ENCODE measurements around the gene KIAA1217. TPM values are rescaled to one million over a fixed set of nuclear protein-coding genes. Genes with fewer than 3 reads are reported as not detected.

Gene KIAA1217
- total RNA-seq, 1 experiment from 2014 or later: 7.8 TPM

DNA sequence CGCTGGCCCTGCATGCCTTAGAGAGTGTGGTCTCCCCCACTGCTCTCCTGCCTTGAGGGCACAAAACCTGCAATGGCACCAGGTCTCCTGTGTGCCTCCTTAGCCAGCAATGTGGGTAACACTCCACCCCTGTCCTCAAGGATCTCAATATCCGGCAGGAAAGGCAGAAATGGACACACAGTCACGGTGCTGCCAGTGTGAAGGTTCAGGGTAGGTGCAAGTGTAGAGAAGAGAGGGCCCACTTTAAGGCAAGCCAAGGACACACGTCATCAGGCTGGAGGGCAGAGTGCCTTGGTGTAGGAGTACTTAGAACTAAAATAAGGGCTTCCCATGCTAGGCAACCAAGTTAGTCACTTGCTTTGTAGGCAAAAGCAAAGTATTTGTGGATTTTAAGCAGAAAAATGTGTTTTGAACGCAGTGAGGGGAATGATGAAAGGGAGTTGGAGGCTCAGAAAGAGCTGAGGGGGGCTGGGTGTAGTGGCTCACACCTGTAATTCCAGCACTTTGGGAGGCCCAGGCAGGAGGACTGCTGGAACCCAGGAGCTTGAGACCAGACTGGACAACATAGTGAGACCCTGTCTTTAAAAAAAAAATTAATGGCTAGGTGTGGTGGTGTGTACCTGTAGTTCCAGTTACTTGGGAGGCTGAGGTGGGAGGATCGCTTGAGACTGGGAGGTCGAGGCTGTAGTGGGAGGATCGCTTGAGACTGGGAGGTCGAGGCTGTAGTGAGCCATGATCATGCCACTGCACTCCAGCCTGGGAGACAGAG lies 361.9 kb downstream of the KIAA1217 start:
- no peaks in the 10 kb centered on the region for H3K36me3 ChIP-seq (ENCODE audit: control insufficient read depth in 1 of 2, insufficient read depth in 2 of 2, low read length in 2 of 2)
- ATAC-seq: no peak
- BruUV-seq (replicated peaks): no TSS peak

DNA sequence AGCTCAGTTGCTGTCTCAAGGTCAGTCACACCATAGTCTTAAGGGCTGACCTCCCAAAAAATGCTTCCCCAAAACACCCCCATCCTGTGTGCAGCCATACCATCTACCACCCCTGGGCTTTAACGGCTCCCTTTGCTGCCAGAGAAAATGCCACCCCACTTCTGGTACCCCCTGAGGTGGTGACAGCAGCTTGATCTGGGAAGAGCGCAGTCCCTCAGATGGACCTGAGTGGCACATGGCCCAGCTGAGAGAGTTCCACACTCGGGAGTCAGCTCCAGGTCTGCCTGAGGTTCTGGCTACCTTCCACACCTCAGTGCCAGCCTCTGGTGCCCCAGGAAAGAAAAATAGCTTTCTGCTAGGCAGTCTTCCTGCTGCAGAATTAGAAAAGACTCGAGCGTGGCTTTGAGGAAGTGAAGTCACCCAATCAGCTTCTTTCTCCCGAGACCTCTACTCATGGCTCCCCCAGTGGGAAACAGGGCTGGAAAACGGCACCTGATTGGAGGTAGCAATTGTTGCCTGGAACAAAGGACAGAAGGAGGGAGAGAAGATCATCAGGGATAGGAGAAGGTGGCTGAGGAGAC lies 363.0 kb downstream of the KIAA1217 start:
- Histone ChIP-seq H3K27ac (ENCODE audit: low read depth, low read length) (no peak overlapping the region), H3K4me2 (ENCODE audit: low read length) (no peak overlapping the region), H3K4me3 (replicated peaks in 1 of 2; ENCODE audit: low read depth in 1 of 2, low read length in 2 of 2) (no peak overlapping the region), H3K4me1 (ENCODE audit: control insufficient read depth in 1 of 2, insufficient read depth in 2 of 2, low read length in 2 of 2) (no peaks in the 10 kb centered on the region), H3K9me2 (ENCODE audit: insufficient read depth) (no peaks in the 10 kb centered on the region), H4K20me1 (ENCODE audit: insufficient read depth) (no peaks in the 10 kb centered on the region), H3K36me3 (ENCODE audit: control insufficient read depth in 1 of 2, insufficient read depth in 2 of 2, low read length in 2 of 2) (no peaks in the 10 kb centered on the region), H3K9ac (ENCODE audit: low read length) (no peak overlapping the region), H3K27me3 (ENCODE audit: insufficient read depth, low read length) (peaks cover 4% of the 10 kb centered on the region; the same call in 1 of the 2 replicates), H2AFZ (ENCODE audit: low read depth, low read length, poor library complexity, severe bottlenecking) (no peak overlapping the region), H3K79me2 (ENCODE audit: insufficient read depth, low read length) (no peaks in the 10 kb centered on the region), H3K9me3 (ENCODE audit: control insufficient read depth in 1 of 2, insufficient read depth in 1 of 2, low read depth in 1 of 2, low read length in 2 of 2) (no peaks in the 10 kb centered on the region)
- RAD21 ChIA-PET (ENCODE audit: low non-redundant PET in 1 of 2, low total read pairs in 2 of 2, uncharacterized antibody in 2 of 2, unreplicated experiment in 2 of 2): no interaction called here
- BruUV-seq (replicated peaks): no TSS peak
- ATAC-seq (no peak), DNase-seq (ENCODE audit: low read depth, low spot score) (no peak)
- POLR2A ChIA-PET: no interaction called here
- intact Hi-C loops (cut with micrococcal nuclease): no loop called here
- TF ChIP-seq ZNF274 (IDR thresholded peaks at IDR 0.05; ENCODE audit: low read depth, low read length): no peak
- CTCF ChIA-PET: no interaction called here

More for the DNA sequence above, 361.9 kb downstream of the KIAA1217 start:
- RAD21 ChIA-PET (ENCODE audit: low non-redundant PET in 1 of 2, low total read pairs in 2 of 2, uncharacterized antibody in 2 of 2, unreplicated experiment in 2 of 2): no interaction called here
- Histone ChIP-seq H3K27me3 (ENCODE audit: insufficient read depth, low read length) (peaks cover 4% of the 10 kb centered on the region; the same call in 1 of the 2 replicates), H3K4me3 (replicated peaks in 1 of 2; ENCODE audit: low read depth in 1 of 2, low read length in 2 of 2) (no peak overlapping the region), H3K4me2 (ENCODE audit: low read length) (no peak overlapping the region), H3K9me3 (ENCODE audit: control insufficient read depth in 1 of 2, insufficient read depth in 1 of 2, low read depth in 1 of 2, low read length in 2 of 2) (no peaks in the 10 kb centered on the region), H4K20me1 (ENCODE audit: insufficient read depth) (no peaks in the 10 kb centered on the region), H3K79me2 (ENCODE audit: insufficient read depth, low read length) (no peaks in the 10 kb centered on the region), H3K9ac (ENCODE audit: low read length) (no peak overlapping the region), H3K4me1 (ENCODE audit: control insufficient read depth in 1 of 2, insufficient read depth in 2 of 2, low read length in 2 of 2) (no peaks in the 10 kb centered on the region), H2AFZ (ENCODE audit: low read depth, low read length, poor library complexity, severe bottlenecking) (no peak overlapping the region), H3K9me2 (ENCODE audit: insufficient read depth) (no peaks in the 10 kb centered on the region), H3K27ac (ENCODE audit: low read depth, low read length) (no peak overlapping the region)
- TF ChIP-seq ZFX (IDR thresholded peaks at IDR 0.05) (no peak), FOSL1 (IDR thresholded peaks at IDR 0.05; ENCODE audit: low read depth) (no peak), CBX3 (IDR thresholded peaks at IDR 0.05; ENCODE audit: low read depth) (no peak), YY1 (IDR thresholded peaks at IDR 0.05; ENCODE audit: extremely low read depth, insufficient replicate concordance, low read depth, low read length) (no peak)
- no peak for DNase-seq (ENCODE audit: low read depth, low spot score)
- intact Hi-C loops (cut with micrococcal nuclease): no loop called here
- CTCF ChIA-PET: no interaction called here
- POLR2A ChIA-PET: no interaction called here
